K562 (cell line): ENCODE results near the gene BMPER.

Experiments used
- KAT7 ChIP-seq: sonication (generic); formaldehyde crosslinking; IDR thresholded peaks from 2 replicates; pipeline ENCODE4 v1.8.0; 2022; ENCODE audit warnings: missing genetic modification reagents, mild to moderate bottlenecking, borderline replicate concordance
- ZNF121 ChIP-seq: sonication (generic); formaldehyde crosslinking; conservative IDR thresholded peaks from 2 replicates; pipeline ENCODE4 v1.8.0; 2022; ENCODE audit warnings: missing genetic modification reagents
- ZNF3 ChIP-seq: fragments of 250-450 bp; sonication (Bioruptor Pico); IDR thresholded peaks from 2 replicates; pipeline ENCODE4 v1.5.0; 2021; ENCODE audit warnings: mild to moderate bottlenecking, moderate library complexity
- TF ChIP-seq, protein P1 (sequence below): sonication (generic); formaldehyde crosslinking; IDR thresholded peaks from 2 replicates; pipeline ENCODE4 v1.8.1; 2022; ENCODE audit warnings: missing genetic modification reagents
- TF ChIP-seq, protein P2 (sequence below): fragments of 450-650 bp; conservative IDR thresholded peaks from 2 replicates; pipeline ENCODE4 v1.6.1; 2016; ENCODE audit warnings: missing genetic modification characterization, low read depth, mild to moderate bottlenecking, control low read depth, missing compliant biosample characterization

DNA sequence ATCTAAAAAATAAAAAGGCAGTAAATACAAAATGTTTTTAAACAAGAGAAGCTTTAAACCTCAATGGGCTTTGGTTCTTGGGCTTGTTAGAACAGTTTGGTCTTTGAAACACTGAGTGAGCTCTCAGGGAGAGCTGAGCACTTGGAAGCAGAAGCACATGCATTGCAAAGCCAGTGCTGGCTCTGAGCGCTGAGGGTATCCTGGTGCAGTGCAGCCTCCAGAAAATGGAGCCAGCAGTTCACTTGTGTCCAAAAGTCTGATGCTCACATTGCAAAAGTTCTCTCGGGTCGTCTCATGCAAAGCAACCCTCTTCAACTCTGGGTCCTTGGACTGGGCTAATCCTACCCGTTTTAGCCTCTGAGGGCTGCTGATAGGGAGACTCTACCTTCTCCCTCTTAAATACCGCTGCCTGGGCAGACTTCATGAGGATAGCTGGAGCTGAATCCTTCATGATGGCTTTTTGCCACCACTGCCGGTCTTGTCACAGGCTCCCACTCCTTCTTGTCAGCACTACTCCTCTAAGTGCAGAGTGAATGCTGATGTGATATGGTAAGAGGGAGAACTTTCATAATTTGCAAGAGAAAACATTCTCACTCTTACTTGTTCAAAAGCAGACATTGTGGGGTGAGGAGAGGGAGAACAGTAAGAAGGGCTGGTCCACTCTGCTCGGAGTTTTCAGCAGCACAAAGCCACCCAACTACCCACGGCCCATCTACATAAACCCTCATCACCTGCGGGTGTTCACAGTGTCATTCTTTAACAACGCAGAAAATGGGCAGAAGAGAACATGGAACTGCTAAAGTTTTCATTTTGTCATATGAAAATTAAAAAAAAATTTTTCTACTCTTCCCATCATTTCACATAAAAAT is 42.2 kb upstream of the BMPER start:
- TF ChIP-seq KAT7 (CRISPR knock-in tag): no peak
- no peak for TF ChIP-seq ZNF121 (CRISPR knock-in tag)
- TF ChIP-seq, protein P1, sequence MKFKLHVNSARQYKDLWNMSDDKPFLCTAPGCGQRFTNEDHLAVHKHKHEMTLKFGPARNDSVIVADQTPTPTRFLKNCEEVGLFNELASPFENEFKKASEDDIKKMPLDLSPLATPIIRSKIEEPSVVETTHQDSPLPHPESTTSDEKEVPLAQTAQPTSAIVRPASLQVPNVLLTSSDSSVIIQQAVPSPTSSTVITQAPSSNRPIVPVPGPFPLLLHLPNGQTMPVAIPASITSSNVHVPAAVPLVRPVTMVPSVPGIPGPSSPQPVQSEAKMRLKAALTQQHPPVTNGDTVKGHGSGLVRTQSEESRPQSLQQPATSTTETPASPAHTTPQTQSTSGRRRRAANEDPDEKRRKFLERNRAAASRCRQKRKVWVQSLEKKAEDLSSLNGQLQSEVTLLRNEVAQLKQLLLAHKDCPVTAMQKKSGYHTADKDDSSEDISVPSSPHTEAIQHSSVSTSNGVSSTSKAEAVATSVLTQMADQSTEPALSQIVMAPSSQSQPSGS (CRISPR knock-in tag): no peak
- no peak for TF ChIP-seq ZNF3
- TF ChIP-seq, protein P2, sequence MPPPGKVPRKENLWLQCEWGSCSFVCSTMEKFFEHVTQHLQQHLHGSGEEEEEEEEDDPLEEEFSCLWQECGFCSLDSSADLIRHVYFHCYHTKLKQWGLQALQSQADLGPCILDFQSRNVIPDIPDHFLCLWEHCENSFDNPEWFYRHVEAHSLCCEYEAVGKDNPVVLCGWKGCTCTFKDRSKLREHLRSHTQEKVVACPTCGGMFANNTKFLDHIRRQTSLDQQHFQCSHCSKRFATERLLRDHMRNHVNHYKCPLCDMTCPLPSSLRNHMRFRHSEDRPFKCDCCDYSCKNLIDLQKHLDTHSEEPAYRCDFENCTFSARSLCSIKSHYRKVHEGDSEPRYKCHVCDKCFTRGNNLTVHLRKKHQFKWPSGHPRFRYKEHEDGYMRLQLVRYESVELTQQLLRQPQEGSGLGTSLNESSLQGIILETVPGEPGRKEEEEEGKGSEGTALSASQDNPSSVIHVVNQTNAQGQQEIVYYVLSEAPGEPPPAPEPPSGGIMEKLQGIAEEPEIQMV (tag): no peak
